Muscle layer of duodenum (tissue), 2 donors: ENCODE data around the gene ZSCAN5A.
A peak's percentile ranks its signal among the peaks of the same experiment; 100 is the strongest.
"Not testable (repeated sequence)": the region's sequence is repeated elsewhere in the genome, so short reads cannot be mapped to it uniquely, and the experiment has no call there.

ENCODE experiments used
- H3K27ac ChIP-seq: one replicate; pipeline ENCODE4 v1.7.0; 2013; ENCODE audit warnings: mild to moderate bottlenecking, low read length
- H3K27me3 ChIP-seq: one replicate; pipeline ENCODE4 v1.7.0; 2013; ENCODE audit warnings: low read depth, mild to moderate bottlenecking, control low read depth, low read length
- H3K36me3 ChIP-seq, 2 donors: one replicate each; pipeline ENCODE4 v1.7.0; 2013; ENCODE audit warnings: low read length in 2 of 2, control low read depth in 1 of 2, mild to moderate bottlenecking in 1 of 2; ENCODE audit not compliant: insufficient read depth in 2 of 2, control insufficient read depth in 1 of 2
- H3K4me1 ChIP-seq, 2 donors: one replicate each; pipeline ENCODE4 v1.7.0; 2013; ENCODE audit warnings: low read length in 2 of 2, mild to moderate bottlenecking in 2 of 2, control low read depth in 1 of 2, moderate library complexity in 1 of 2; ENCODE audit not compliant: insufficient read depth in 2 of 2, control insufficient read depth in 1 of 2
- H3K4me3 ChIP-seq, 2 donors: one replicate each; pipeline ENCODE4 v1.7.0; 2013; ENCODE audit warnings: low read length in 2 of 2, low read depth in 1 of 2, mild to moderate bottlenecking in 1 of 2
- H3K9me3 ChIP-seq, 2 donors: one replicate each; pipeline ENCODE4 v1.7.0; 2013; ENCODE audit warnings: low read length in 2 of 2, control low read depth in 1 of 2, mild to moderate bottlenecking in 1 of 2; ENCODE audit not compliant: control insufficient read depth in 1 of 2
- donor health status: healthy.

The ZSCAN5A gene

GRCh38 chr19:56312787-56313657 is 1.6 kb downstream of the ZSCAN5A start:
- Histone ChIP-seq H3K27me3 (no peaks in the 10 kb centered on the region), H3K4me1 (peaks cover 6 to 17% of the 10 kb centered on the region in 2 donors), H3K9me3 (no peaks in the 10 kb centered on the region), H3K4me3 (peak overlapping the region; percentile 64 to 77), H3K27ac (peak overlapping the region; percentile 92), H3K36me3 (peaks cover 0 to 5% of the 10 kb centered on the region in 2 donors)

DNA sequence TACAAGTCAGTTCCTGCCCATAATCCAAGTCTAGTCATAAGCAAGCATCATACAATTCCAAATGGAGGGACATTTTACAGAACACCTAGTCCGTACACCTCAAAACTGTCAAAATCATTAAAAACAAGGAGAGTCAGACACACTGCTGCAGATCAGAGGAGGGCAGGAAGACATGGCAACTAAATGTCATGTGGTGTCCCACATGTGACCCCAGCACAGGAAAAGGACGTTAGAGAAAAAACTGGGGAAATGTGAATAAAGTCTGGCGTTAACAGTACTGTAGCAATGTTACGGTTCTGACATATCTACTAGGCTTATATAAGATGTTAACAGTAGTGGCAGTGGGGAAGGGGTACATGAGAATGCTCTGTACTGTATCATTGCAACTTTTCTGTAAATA is 2.3 kb downstream of the ZSCAN5A start:
- Histone ChIP-seq H3K27me3 (no peaks in the 10 kb centered on the region), H3K27ac (no peak overlapping the region), H3K4me3 (no peak overlapping the region), H3K4me1 (peaks cover 6 to 17% of the 10 kb centered on the region in 2 donors), H3K9me3 (no peaks in the 10 kb centered on the region), H3K36me3 (peaks cover 0 to 5% of the 10 kb centered on the region in 2 donors)

- Histone ChIP-seq H3K27me3 (no peaks in the 10 kb centered on the region), H3K36me3 (peaks cover 0 to 5% of the 10 kb centered on the region in 2 donors), H3K27ac (no peak overlapping the region), H3K9me3 (no peaks in the 10 kb centered on the region), H3K4me3 (no peak overlapping the region), H3K4me1 (peaks cover 6 to 14% of the 10 kb centered on the region in 2 donors)
Observed at GRCh38 chr19:56310462-56310861, 4.2 kb downstream of the ZSCAN5A start.

- no peaks in the 10 kb centered on the region for H3K27me3 ChIP-seq
- H3K27ac ChIP-seq, result no peak overlapping the region
- H3K4me1 ChIP-seq, result peaks cover 6 to 12% of the 10 kb centered on the region in 2 donors
- H3K4me3 ChIP-seq, result no peak overlapping the region
- H3K9me3 ChIP-seq, result no peaks in the 10 kb centered on the region
- H3K36me3 ChIP-seq, result peaks cover 0 to 2% of the 10 kb centered on the region in 2 donors
Observed at GRCh38 chr19:56309511-56310185, 5.0 kb downstream of the ZSCAN5A start.

DNA sequence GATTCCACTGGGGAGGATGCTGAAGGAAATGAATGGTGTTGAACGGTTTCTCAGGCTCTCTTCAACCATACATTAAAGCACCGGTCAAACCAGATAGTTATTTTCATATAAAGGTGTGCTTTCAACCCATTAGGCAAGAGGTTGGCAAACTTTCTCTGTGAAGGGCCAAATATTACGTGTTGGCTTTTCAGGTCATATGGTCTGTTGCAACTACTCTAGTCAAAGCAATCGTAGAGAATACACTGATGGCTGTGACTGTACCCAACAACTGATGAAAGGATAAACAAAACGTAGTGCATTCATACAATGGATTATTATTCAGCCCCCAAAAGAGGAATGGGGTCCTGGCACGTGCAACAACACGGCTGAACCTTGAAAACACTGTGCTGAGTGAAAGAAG is 5.8 kb downstream of the ZSCAN5A start:
- H3K27ac ChIP-seq, result no peak overlapping the region
- no peaks in the 10 kb centered on the region for H3K36me3 ChIP-seq

GRCh38 chr19:56307062-56307461 is 7.6 kb downstream of the ZSCAN5A start:
- H3K9me3 ChIP-seq, H3K36me3 ChIP-seq, H3K27me3 ChIP-seq, H3K27ac ChIP-seq, H3K4me1 ChIP-seq, H3K4me3 ChIP-seq: not testable (repeated sequence)

More for the DNA sequence above, 5.8 kb downstream of the ZSCAN5A start:
- H3K4me3 ChIP-seq, result no peak overlapping the region
- H3K9me3 ChIP-seq, result no peaks in the 10 kb centered on the region
- H3K27me3 ChIP-seq, result no peaks in the 10 kb centered on the region
- peaks cover 5 to 9% of the 10 kb centered on the region in 2 donors for H3K4me1 ChIP-seq

DNA sequence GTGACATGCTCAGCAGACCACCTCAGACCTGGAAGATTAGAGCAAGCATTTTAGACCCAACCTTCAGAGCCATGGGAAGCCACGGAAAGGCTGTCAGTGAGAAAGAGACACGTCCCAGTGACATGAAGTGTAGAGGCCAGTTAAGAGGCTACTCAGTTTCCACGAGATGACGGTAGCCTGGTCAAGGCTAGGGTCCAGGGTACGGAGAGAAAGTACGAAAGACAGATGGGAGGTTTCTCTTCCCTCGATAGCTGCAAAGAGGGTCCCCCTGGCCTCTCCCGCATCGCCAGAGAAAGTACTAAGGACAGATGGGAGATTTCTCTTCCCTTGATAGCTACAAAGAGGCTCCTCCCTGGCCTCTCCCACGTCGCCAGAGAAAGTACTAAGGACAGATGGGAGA is 8.6 kb downstream of the ZSCAN5A start:
- H3K27me3 ChIP-seq, result no peaks in the 10 kb centered on the region
- no peaks in the 10 kb centered on the region for H3K9me3 ChIP-seq
- no peak overlapping the region for H3K4me3 ChIP-seq
- no peaks in the 10 kb centered on the region for H3K4me1 ChIP-seq
- H3K36me3 ChIP-seq, result peaks cover 0 to 12% of the 10 kb centered on the region in 2 donors
- H3K27ac ChIP-seq, result no peak overlapping the region

DNA sequence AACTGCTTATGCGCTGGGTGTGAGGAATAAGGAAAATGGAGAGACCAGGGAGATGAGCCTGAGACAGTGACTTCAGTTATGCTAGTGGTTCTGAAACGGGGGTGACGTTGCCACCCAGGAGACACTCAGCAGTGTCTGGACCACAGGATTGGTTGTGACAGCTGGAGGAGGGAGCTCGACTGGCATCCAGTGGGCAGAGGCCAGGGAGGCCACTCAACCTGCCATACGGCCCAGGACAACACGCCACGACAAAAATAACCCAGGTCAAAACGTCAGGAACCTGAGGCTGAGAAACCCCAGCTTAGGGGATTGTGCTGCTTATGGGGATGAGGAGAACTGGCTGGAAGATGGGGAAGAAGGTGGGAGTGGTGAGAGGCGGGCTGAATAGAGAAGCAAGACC is 10.4 kb downstream of the ZSCAN5A start:
- H3K4me1 ChIP-seq, result no peaks in the 10 kb centered on the region
- no peaks in the 10 kb centered on the region for H3K27me3 ChIP-seq
- no peaks in the 10 kb centered on the region for H3K9me3 ChIP-seq
- H3K4me3 ChIP-seq, result no peak overlapping the region
- peaks cover 0 to 12% of the 10 kb centered on the region in 2 donors for H3K36me3 ChIP-seq
- H3K27ac ChIP-seq, result no peak overlapping the region

GRCh38 chr19:56301886-56302620 is 12.6 kb downstream of the ZSCAN5A start:
- Histone ChIP-seq H3K4me1 (no peaks in the 10 kb centered on the region), H3K4me3 (no peak overlapping the region), H3K27ac (no peak overlapping the region), H3K9me3 (no peaks in the 10 kb centered on the region), H3K36me3 (peaks cover 0 to 16% of the 10 kb centered on the region in 2 donors), H3K27me3 (no peaks in the 10 kb centered on the region)

DNA sequence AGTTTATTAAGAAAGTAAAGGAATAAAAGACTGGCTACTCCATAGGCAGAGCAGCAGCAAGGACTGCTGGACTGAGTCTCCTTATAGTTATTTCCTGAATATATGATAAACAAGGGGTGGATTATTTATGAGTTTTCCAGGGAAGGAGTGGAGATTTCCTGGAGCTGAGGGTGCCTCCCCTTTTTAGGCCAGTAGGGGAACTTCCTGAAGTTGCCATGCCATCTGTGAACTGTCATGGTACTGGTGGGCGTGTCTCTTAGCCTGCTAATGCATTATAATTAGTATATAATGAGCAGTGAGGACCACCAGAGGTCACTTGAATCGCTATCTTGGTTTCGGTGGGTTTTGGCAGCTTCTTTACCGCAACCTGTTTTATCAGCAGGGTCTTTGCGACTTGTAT is 13.5 kb downstream of the ZSCAN5A start:
- Histone ChIP-seq H3K27ac (no peak overlapping the region), H3K4me3 (no peak overlapping the region), H3K9me3 (no peaks in the 10 kb centered on the region), H3K36me3 (peaks cover 2 to 20% of the 10 kb centered on the region in 2 donors), H3K27me3 (no peaks in the 10 kb centered on the region), H3K4me1 (no peaks in the 10 kb centered on the region)

- Histone ChIP-seq H3K36me3 (peaks cover 8 to 26% of the 10 kb centered on the region in 2 donors), H3K27ac (no peak overlapping the region), H3K27me3 (no peaks in the 10 kb centered on the region), H3K9me3 (no peaks in the 10 kb centered on the region), H3K4me3 (no peak overlapping the region), H3K4me1 (no peaks in the 10 kb centered on the region)
Observed at GRCh38 chr19:56299688-56300087, 15.0 kb downstream of the ZSCAN5A start.
